Daoy (cell line): ENCODE data around the gene OR5F1. TPM values are rescaled to one million over a fixed set of nuclear protein-coding genes. Genes with fewer than 3 reads are reported as not detected.

Experiments
- DNase-seq: peaks from one replicate; pipeline ENCODE4 v3.0.0-alpha.2; 2015; ENCODE audit warnings: low read depth
- total RNA-seq: library from RNA; depleted of rRNA; stranded (reverse); fragments of >200 nt; shearing (Covaris generic); gene quantifications from 2 replicates; pipeline ENCODE4 v1.2.3, GENCODE V29; 2014; rRNA removed

OR5F1 gene
- total RNA-seq, result not detected in 2 replicates

GRCh38 chr11:55994525-55994924, at the start of gene OR5F1:
OR5F1 (minus strand) TSS chr11:55994625; CDS start chr11:55994625, 0 bp downstream.
- no peak for DNase-seq

- DNase-seq, result no peak
Observed at GRCh38 chr11:56027354-56027753, 32.9 kb upstream of the OR5F1 start, which contains the start of gene OR5AS1. OR5AS1 (plus strand) TSS chr11:56027654; CDS start chr11:56030419, 2,765 bp downstream.

DNA sequence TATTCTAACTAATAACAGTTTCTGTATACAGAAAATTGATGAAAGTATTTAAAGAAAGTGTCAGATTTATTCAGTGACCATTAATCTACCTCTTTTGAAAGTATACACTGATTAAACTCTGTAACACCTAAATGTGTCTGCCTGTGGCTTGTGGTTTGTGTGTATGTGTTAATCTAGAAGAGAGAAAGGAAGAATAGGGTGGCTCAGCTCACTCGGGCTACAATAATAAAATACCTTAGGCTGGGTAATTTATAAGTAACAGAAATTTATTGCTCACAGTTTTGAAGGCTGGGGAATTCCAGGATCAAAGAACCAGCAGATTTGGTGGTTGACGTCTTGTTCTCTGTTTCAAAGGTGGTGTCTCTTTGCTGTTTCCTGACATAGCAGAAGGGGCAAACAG, 19.4 kb upstream of the OR5F1 start:
- no peak for DNase-seq

DNA sequence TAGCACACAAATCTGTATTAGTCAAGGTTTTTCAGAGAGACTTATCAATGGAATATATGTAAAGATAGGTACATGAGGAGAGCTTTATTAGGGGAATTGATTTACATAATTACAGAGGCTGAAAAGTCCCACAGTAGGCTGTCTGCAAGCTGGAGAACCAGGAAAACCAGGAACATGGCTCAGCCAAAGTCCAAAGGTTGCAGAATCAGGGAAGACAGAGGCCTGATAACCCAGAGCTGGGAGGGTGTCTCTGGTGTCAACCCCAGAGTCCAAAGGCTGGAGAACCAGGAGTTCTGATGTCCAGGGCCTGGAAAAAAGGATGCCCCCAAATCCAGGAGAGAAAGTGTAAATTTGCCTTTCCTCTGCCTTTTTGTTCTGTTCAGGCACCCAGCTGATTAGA, 16.3 kb upstream of the OR5F1 start:
- DNase-seq, result no peak

DNA sequence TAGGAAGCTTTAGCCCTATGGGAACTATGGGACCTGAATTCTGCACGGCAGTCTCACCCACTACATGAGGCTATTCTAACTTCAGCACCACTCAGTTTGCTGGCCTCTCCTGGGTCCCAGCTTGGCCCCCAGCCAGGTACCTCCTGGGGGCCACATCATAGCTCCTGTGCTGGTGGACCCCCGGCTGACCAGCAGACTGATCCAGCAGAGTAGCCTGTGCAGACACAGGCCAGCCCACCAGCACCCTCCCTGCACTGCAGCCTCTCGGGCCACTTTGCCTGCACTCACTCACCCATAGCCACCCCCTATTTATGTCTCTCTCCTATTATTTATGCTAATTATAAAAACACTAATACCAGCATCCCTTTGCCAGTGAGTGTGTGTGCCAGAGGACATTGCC, 23.5 kb downstream of the OR5F1 start:
- DNase-seq, result no peak

GRCh38 chr11:55969845-55970244, 24.6 kb downstream of the OR5F1 start, which contains the start of gene OR10AG1:
OR10AG1 (minus strand) TSS chr11:55969945; CDS start chr11:55969907, 38 bp downstream.
- no peak for DNase-seq

- no peak for DNase-seq
Observed at GRCh38 chr11:55967914-55968313, 26.5 kb downstream of the OR5F1 start.

- no peak for DNase-seq
Observed at GRCh38 chr11:55966391-55966790, 28.0 kb downstream of the OR5F1 start.

DNA sequence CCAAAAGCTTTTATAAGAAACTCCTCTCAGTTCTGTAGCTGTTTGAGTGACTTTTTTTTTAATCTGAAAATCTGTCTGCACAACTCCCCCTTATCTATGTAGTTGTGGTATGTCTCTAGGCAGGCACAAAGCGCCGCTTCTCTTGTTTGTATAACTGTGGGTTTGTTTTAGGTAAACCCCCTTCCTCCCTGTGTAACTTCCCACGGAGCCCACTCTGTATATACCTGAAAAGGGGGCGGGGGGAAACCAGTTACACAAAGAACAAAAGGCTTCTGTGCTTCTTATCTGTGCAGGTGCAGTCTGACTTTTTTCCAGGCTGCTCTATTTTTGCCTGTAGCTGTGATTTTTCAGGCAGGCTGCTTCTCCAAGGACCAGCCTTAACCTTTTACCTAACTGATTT, 37.9 kb downstream of the OR5F1 start:
- DNase-seq, result no peak

GRCh38 chr11:55949330-55949729, 45.1 kb downstream of the OR5F1 start:
- DNase-seq, result no peak

Other genes with a start within 250 kb of the OR5F1 start
- gene OR5D13, start 221.2 kb downstream of the OR5F1 start, total RNA-seq, result not detected in 2 replicates
- not detected in 2 replicates for gene OR5D14, start 199.1 kb downstream of the OR5F1 start, total RNA-seq
- not detected in 2 replicates for gene OR5L1, start 183.3 kb downstream of the OR5F1 start, total RNA-seq
- not detected in 2 replicates for gene OR5D18, start 175.0 kb downstream of the OR5F1 start, total RNA-seq
- not detected in 2 replicates for gene OR5L2, start 167.4 kb downstream of the OR5F1 start, total RNA-seq
- gene OR5D16, start 155.9 kb downstream of the OR5F1 start, total RNA-seq, result not detected in 2 replicates
- gene TRIM51, start 111.3 kb downstream of the OR5F1 start, total RNA-seq, result not detected in 2 replicates
- gene OR5W2, start 80.0 kb downstream of the OR5F1 start, total RNA-seq, result not detected in 2 replicates
- not detected in 2 replicates for gene OR5I1, start 58.2 kb downstream of the OR5F1 start, total RNA-seq
- gene OR10AG1, start 24.7 kb downstream of the OR5F1 start, total RNA-seq, result not detected in 2 replicates
- gene OR5AS1, start 33.0 kb upstream of the OR5F1 start, total RNA-seq, result not detected in 2 replicates
- gene OR8I2, start 98.7 kb upstream of the OR5F1 start, total RNA-seq, result not detected in 2 replicates
- not detected in 2 replicates for gene OR8H2, start 109.1 kb upstream of the OR5F1 start, total RNA-seq
- not detected in 2 replicates for gene OR8H3, start 127.7 kb upstream of the OR5F1 start, total RNA-seq
- not detected in 2 replicates for gene OR8J3, start 145.6 kb upstream of the OR5F1 start, total RNA-seq
- gene OR8K5, start 165.7 kb upstream of the OR5F1 start, total RNA-seq, result not detected in 2 replicates
- not detected in 2 replicates for gene OR5J2, start 182.0 kb upstream of the OR5F1 start, total RNA-seq
- not detected in 2 replicates for gene OR5T2, start 239.6 kb upstream of the OR5F1 start, total RNA-seq